Left lung (tissue), 10 donors: ENCODE measurements around the gene SP7. TPM values are rescaled to one million over a fixed set of nuclear protein-coding genes. Genes with fewer than 3 reads are reported as not detected.
"Not testable (repeated sequence)": the region's sequence is repeated elsewhere in the genome, so short reads cannot be mapped to it uniquely, and the experiment has no call there.

Experiments used
- ATAC-seq: fragments of 200-7000 bp; cut with Tn5 transposase; one replicate; pipeline ENCODE4 v1.9.1; 2020; ENCODE audit warnings: moderate library complexity
- DNase-seq, 4 donors: peaks; one replicate each; pipeline ENCODE4 v3.0.0-alpha.2; 2013 to 2020
- H3K27ac ChIP-seq, 2 donors: fragments of 200-600 bp; sonication (generic) in 1 of 2; one replicate each; pipeline versions ENCODE4 v1.5.0 to v1.8.0; 2020 to 2021
- H3K27me3 ChIP-seq, 2 donors: fragments of 200-600 bp; sonication (generic) in 1 of 2; one replicate each; pipeline versions ENCODE4 v1.5.0 to v1.8.0; 2020 to 2021
- H3K36me3 ChIP-seq, 2 donors: fragments of 200-600 bp; sonication (generic) in 1 of 2; one replicate each; pipeline versions ENCODE4 v1.5.0 to v1.8.0; 2020 to 2021
- H3K4me1 ChIP-seq, 2 donors: fragments of 200-600 bp; one replicate each; pipeline ENCODE4 v1.8.0; 2021
- H3K4me3 ChIP-seq, 2 donors: fragments of 200-600 bp; sonication (generic) in 1 of 2; one replicate each; pipeline versions ENCODE4 v1.5.0 to v1.8.0; 2020 to 2021; ENCODE audit warnings: mild to moderate bottlenecking in 1 of 2
- H3K9me3 ChIP-seq, 2 donors: fragments of 200-600 bp; sonication (generic) in 1 of 2; one replicate each; pipeline versions ENCODE4 v1.5.0 to v1.8.0; 2020 to 2021
- intact Hi-C, 2 donors: fragments of 100-400 bp; cut with DNase I; formaldehyde crosslinking; loops; one replicate each; pipeline versions ENCODE4 v1.11.2 to v1.14.2; 2022
- polyA plus RNA-seq, 6 donors: library from polyadenylated mRNA; unstranded; fragments of 120-200 nt; gene quantifications; one replicate each; pipeline ENCODE4 v1.2.1, GENCODE V29; 2013; ENCODE audit not compliant: insufficient read length in 6 of 6
- total RNA-seq, 2 donors: library from RNA; stranded (reverse); fragmentation: NEBNext Ultra II Directional; extraction: Animal tissue kit (Norgen Biotek cat#: 25700); gene quantifications; one replicate each; pipeline ENCODE4 v1.2.1, GENCODE V29; 2021
- TF ChIP-seq, protein P1 (sequence below), 2 donors: fragments of 200-600 bp; sonication (generic) in 1 of 2; IDR thresholded peaks; one replicate each; pipeline versions ENCODE4 v1.5.0 to v1.8.0; 2021; ENCODE audit warnings: antibody characterized with exemption in 2 of 2
- donor health status: DM: no; HTN: yes; CAD: no.
- donor health status: DM: no; HTN: no; CAD: no.

SP7 gene
- total and polyA plus RNA-seq, 8 donors: 0.11 to 0.64 (median 0.15) TPM; not detected in 1

DNA sequence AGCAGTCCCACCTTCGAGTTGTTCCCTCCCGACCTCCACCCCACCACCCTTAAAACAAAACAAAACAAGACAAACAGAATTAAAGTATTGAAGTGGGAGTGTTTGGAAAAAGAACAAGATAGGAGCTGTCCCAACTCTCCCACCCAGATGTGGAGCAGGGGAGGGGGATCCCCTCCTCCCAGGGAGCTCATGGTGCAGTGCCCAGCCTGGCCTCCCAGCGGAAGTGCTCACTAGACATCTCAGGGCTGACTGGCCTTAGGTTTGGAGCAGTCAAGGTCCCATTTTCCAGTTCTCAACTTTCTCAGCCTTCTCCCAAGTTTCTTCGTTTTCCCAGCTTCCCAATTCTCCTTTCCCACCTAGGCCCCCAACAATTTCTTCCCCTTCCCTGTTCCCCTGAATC is 2.9 kb downstream of the SP7 start:
- H3K36me3 ChIP-seq: no peaks in the 10 kb centered on the region
- H3K9me3 ChIP-seq: no peaks in the 10 kb centered on the region
- no peak overlapping the region for H3K27ac ChIP-seq
- no peak overlapping the region for H3K4me3 ChIP-seq
- H3K4me1 ChIP-seq: no peaks in the 10 kb centered on the region
- intact Hi-C loops: no loop called here
- TF ChIP-seq, protein P1, sequence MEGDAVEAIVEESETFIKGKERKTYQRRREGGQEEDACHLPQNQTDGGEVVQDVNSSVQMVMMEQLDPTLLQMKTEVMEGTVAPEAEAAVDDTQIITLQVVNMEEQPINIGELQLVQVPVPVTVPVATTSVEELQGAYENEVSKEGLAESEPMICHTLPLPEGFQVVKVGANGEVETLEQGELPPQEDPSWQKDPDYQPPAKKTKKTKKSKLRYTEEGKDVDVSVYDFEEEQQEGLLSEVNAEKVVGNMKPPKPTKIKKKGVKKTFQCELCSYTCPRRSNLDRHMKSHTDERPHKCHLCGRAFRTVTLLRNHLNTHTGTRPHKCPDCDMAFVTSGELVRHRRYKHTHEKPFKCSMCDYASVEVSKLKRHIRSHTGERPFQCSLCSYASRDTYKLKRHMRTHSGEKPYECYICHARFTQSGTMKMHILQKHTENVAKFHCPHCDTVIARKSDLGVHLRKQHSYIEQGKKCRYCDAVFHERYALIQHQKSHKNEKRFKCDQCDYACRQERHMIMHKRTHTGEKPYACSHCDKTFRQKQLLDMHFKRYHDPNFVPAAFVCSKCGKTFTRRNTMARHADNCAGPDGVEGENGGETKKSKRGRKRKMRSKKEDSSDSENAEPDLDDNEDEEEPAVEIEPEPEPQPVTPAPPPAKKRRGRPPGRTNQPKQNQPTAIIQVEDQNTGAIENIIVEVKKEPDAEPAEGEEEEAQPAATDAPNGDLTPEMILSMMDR (IDR thresholded peaks at IDR 0.05): no peak
- peaks cover 0 to 88% of the 10 kb centered on the region in 2 donors for H3K27me3 ChIP-seq
- ATAC-seq (no peak), DNase-seq (peak in 1 of 4 donors; percentile 26)

DNA sequence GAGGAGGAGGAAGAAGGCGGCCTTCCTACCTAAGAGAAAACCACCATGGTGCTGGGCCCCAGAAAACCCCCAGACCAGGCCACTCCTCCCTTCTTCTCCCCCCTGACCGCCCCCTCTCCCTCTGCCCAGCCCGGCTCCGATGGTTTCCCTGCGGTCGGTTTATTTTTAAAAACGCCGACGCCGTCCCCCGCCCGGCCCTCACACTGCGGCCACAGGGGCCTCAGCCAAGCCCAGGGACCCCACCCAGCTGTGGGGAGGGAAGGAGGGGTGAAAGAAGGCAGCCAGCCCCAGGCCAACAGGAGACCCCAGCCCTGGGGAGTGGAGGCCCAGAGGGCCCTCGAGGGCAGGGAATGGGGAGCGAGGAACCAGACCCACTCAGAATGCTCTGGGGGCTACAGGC is 3.4 kb downstream of the SP7 start:
- Histone ChIP-seq H3K27me3 (peaks cover 0 to 88% of the 10 kb centered on the region in 2 donors), H3K36me3 (no peaks in the 10 kb centered on the region), H3K4me3 (no peak overlapping the region), H3K27ac (no peak overlapping the region), H3K4me1 (no peaks in the 10 kb centered on the region), H3K9me3 (no peaks in the 10 kb centered on the region)
- TF ChIP-seq, protein P1 (IDR thresholded peaks at IDR 0.05): no peak
- intact Hi-C loops: no loop called here
- ATAC-seq (no peak), DNase-seq (peak in 1 of 4 donors; percentile 41)

DNA sequence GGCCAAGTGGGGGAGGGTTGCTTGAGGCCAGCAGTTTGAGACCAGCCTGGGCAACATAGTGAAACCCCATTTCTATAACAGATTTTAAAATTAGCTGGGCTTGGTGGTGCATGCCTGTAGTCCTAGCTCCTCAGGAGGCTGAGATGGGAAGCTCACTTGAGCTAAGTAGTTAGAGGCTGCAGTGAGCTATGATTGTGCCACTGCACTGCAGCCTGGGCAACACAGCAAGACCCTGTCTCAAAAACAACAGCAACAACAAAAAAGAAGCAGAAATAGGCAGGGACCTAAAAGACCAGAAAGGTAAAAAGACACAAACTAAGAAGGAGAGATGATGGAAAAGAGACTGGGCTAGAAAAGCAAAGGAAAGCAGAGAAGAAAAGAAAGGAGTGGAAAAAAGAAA is 3.8 kb downstream of the SP7 start:
- H3K27ac ChIP-seq, DNase-seq, H3K9me3 ChIP-seq, H3K4me1 ChIP-seq, H3K4me3 ChIP-seq, ATAC-seq, H3K36me3 ChIP-seq, intact Hi-C loops: not testable (repeated sequence)
- H3K27me3 ChIP-seq: peaks cover 0 to 85% of the 10 kb centered on the region in 2 donors

DNA sequence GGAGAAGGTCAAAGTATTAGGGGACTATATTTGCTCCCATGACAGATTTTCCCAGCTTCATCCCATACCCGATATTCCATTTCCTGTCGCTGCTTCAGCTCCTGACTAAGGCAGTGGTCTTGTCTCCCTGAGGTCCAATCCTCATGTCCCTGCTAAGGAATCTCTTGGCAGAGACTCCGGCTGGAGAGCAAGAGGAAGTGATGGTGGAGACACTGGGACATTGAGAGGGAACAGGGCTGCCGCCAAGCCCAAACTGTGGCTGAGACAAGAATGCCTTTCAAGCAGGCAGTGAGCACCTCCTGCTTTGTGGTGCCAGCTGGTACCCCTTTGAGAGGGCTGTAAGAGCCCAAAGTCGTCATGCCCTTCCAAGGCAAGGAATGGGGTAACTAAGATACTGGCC is 5.5 kb downstream of the SP7 start:
- intact Hi-C loops: no loop called here
- peaks cover 0 to 7% of the 10 kb centered on the region in 2 donors for H3K4me1 ChIP-seq
- H3K27me3 ChIP-seq: peaks cover 0 to 85% of the 10 kb centered on the region in 2 donors
- no peak for DNase-seq
- no peak overlapping the region for H3K27ac ChIP-seq
- TF ChIP-seq, protein P1 (IDR thresholded peaks at IDR 0.05): no peak
- ATAC-seq: no peak
- H3K9me3 ChIP-seq: no peaks in the 10 kb centered on the region
- H3K36me3 ChIP-seq: no peaks in the 10 kb centered on the region
- no peak overlapping the region for H3K4me3 ChIP-seq

DNA sequence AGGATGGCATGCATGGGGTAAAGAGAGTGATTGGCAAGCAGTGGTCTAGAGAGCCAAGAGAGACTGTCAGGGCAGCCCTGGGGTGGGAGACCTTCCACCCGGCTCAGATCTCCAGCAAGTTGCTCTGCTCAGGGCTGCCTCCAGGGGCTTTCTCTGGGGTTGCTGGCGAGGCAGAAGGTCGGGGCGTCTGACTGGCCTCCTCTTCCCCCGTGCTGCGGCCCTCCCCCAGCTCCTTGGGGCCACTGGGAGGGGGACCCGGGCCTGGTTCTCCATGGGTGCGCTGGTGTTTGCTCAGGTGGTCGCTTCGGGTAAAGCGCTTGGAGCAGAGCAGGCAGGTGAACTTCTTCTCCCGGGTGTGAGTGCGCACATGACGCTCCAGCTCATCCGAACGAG is 8.1 kb downstream of the SP7 start:
- intact Hi-C loops: loop anchor here in 1 of 2 donors (10.0 kb wide), 1 partner anchor 177 kb away; the partner anchor contains the start of genes NPFF and TARBP2
- TF ChIP-seq, protein P1 (IDR thresholded peaks at IDR 0.05): no peak
- ATAC-seq (no peak), DNase-seq (no peak)
- Histone ChIP-seq H3K27ac (no peak overlapping the region), H3K36me3 (no peaks in the 10 kb centered on the region), H3K27me3 (peaks cover 0 to 67% of the 10 kb centered on the region in 2 donors), H3K4me1 (peaks cover 6 to 26% of the 10 kb centered on the region in 2 donors), H3K9me3 (no peaks in the 10 kb centered on the region), H3K4me3 (no peak overlapping the region)
